ENCODE measurements around the gene CHST9. TPM values are rescaled to one million over a fixed set of nuclear protein-coding genes. Genes with fewer than 3 reads are reported as not detected.

The CHST9 gene
- total RNA-seq, 1 donor from 2014 or later = 38.9 TPM

DNA sequence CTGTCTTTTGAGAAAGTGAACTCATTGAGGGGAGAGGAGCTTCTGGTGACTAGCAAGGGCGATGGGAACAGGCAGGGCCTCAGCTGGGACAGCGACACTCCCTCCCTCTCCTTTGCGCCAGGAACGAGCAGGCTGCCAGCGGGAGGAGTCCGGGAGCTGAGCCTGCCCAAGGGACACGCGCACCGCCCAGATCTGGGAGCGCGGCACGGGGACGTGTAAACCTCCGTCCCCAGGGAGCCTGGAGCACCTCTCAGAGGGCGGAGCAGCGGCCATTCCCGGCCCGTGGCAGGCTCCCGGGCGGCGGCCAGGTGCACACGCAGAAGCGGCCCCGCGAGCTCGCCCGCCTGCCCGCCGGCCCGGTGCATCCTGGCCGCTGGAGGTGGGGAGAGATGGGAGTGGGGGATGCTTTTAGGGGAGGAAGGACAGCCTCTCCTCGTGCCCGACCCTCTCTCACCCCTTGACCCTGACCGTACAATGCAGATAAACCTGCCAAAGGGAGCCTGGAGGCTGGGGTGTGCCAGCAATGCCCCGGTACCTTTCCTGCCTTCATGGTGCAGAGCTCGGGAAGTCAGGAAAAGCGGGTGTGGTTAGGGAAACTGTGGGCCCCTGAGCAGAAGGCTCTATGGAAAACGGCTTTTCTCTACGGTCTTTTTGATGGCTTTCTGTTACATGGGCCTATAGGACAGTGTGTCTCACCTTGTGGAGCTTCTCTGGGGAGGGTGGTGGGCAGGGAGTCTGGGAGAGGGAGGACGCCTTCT lies 321.8 kb downstream of the CHST9 start:
- Mint-ChIP-seq H3K9me3 (ENCODE audit: low read depth) (no peaks in the 10 kb centered on the region), H3K36me3 (ENCODE audit: insufficient read depth) (no peaks in the 10 kb centered on the region), H3K4me3 (ENCODE audit: low read depth) (peak overlapping the region; percentile 64), H3K4me1 (ENCODE audit: low read depth) (no peaks in the 10 kb centered on the region), H3K27ac (no peak overlapping the region), H3K27me3 (peaks cover 70% of the 10 kb centered on the region)
- TF ChIP-seq, protein P1, sequence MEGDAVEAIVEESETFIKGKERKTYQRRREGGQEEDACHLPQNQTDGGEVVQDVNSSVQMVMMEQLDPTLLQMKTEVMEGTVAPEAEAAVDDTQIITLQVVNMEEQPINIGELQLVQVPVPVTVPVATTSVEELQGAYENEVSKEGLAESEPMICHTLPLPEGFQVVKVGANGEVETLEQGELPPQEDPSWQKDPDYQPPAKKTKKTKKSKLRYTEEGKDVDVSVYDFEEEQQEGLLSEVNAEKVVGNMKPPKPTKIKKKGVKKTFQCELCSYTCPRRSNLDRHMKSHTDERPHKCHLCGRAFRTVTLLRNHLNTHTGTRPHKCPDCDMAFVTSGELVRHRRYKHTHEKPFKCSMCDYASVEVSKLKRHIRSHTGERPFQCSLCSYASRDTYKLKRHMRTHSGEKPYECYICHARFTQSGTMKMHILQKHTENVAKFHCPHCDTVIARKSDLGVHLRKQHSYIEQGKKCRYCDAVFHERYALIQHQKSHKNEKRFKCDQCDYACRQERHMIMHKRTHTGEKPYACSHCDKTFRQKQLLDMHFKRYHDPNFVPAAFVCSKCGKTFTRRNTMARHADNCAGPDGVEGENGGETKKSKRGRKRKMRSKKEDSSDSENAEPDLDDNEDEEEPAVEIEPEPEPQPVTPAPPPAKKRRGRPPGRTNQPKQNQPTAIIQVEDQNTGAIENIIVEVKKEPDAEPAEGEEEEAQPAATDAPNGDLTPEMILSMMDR (IDR thresholded peaks at IDR 0.05; ENCODE audit: unreplicated experiment) = no peak
- peak; percentile 44 for DNase-seq (ENCODE audit: low spot score, unreplicated experiment)

DNA sequence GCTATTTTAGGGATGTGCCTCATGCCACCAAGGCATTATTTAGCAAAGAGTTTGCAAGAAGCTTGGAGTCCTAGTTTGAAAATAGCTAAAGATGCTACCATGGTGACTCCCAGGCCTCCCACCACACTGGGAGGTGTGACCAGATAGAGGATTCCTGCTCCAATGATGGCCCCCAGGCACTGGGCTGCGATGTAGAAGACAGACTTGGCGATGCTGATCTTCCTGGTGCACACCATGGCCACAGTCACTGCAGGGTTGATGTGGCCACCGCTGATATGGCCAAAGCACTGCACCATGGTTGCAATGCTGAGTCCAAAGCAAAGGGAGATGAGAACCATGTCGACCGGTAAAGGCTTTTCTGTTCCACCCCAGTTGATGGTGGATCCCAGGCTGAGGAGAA lies 323.0 kb downstream of the CHST9 start:
- Mint-ChIP-seq H3K27me3 (peaks cover 62% of the 10 kb centered on the region), H3K4me3 (ENCODE audit: low read depth) (peak overlapping the region; percentile 24), H3K27ac (no peak overlapping the region), H3K9me3 (ENCODE audit: low read depth) (no peaks in the 10 kb centered on the region), H3K4me1 (ENCODE audit: low read depth) (no peaks in the 10 kb centered on the region), H3K36me3 (ENCODE audit: insufficient read depth) (no peaks in the 10 kb centered on the region)
- DNase-seq (ENCODE audit: low spot score, unreplicated experiment) = no peak
- TF ChIP-seq, protein P1 (IDR thresholded peaks at IDR 0.05; ENCODE audit: unreplicated experiment) = no peak
